Uterus (tissue), 4 donors: ENCODE data around the gene PGAM5. TPM values are rescaled to one million over a fixed set of nuclear protein-coding genes. Genes with fewer than 3 reads are reported as not detected.
"Not testable (repeated sequence)": the region's sequence is repeated elsewhere in the genome, so short reads cannot be mapped to it uniquely, and the experiment has no call there.

Experiments used
- DNase-seq, 2 donors: peaks; one replicate each; pipeline ENCODE4 v3.0.0-alpha.2; 2019 to 2020
- H3K27ac ChIP-seq, 2 donors: fragments of 200-600 bp; sonication (generic); 1 replicate in 1 of 2; 2 replicates in 1 of 2; pipeline ENCODE4 v1.5.1; 2016 to 2018
- H3K27me3 ChIP-seq, 2 donors: fragments of 200-600 bp; sonication (generic); one replicate each; pipeline ENCODE4 v1.5.1; 2018 to 2019; ENCODE audit warnings: control low read depth in 1 of 2
- H3K36me3 ChIP-seq, 2 donors: fragments of 200-600 bp; sonication (generic); one replicate each; pipeline ENCODE4 v1.5.1; 2019; ENCODE audit warnings: control low read depth in 1 of 2
- H3K4me1 ChIP-seq, 2 donors: fragments of 200-600 bp; sonication (generic); one replicate each; pipeline ENCODE4 v1.5.1; 2018 to 2019; ENCODE audit warnings: control low read depth in 1 of 2
- H3K4me3 ChIP-seq, 2 donors: fragments of 200-600 bp; sonication (generic); 1 replicate in 1 of 2; 2 replicates in 1 of 2; pipeline ENCODE4 v1.5.1; 2018 to 2019; ENCODE audit warnings: mild to moderate bottlenecking in 1 of 2
- H3K9me3 ChIP-seq, 2 donors: fragments of 200-600 bp; sonication (generic); one replicate each; pipeline ENCODE4 v1.5.1; 2019; ENCODE audit warnings: control low read depth in 1 of 2
- POLR2A ChIP-seq, 2 donors: fragments of 450-650 bp; IDR thresholded peaks; one replicate each; pipeline ENCODE4 v1.6.1; 2016; ENCODE audit warnings: antibody characterized with exemption in 2 of 2, mild to moderate bottlenecking in 1 of 2, moderate library complexity in 1 of 2
- intact Hi-C: fragments of 100-400 bp; cut with DNase I; formaldehyde crosslinking; loops from one replicate; pipeline ENCODE4 v1.15.1; 2023; ENCODE audit warnings: low total_unique reads
- total RNA-seq, 4 donors: library from RNA; depleted of rRNA in 3 of 4; stranded (reverse); fragments of >200 nt in 3 of 4; gene quantifications; one replicate each; pipeline versions ENCODE4 v1.1.0 to v1.2.4, GENCODE V29; 2014 to 2023
- TF ChIP-seq, protein P1 (sequence below), 4 experiments: fragments of 200-600 bp in 2 of 4; fragments of 450-650 bp in 2 of 4; sonication (generic) in 2 of 4; IDR thresholded peaks; one replicate each; pipeline ENCODE4 v1.5.1; 2016 to 2019; ENCODE audit warnings: antibody characterized with exemption in 4 of 4, mild to moderate bottlenecking in 2 of 4, moderate library complexity in 1 of 4
- donor health status: DM: yes; HTN: yes; CAD: no.

PGAM5 gene
- total RNA-seq, 4 donors from 2014 or later: 5.0 to 30.8 (median 19.4) TPM

DNA sequence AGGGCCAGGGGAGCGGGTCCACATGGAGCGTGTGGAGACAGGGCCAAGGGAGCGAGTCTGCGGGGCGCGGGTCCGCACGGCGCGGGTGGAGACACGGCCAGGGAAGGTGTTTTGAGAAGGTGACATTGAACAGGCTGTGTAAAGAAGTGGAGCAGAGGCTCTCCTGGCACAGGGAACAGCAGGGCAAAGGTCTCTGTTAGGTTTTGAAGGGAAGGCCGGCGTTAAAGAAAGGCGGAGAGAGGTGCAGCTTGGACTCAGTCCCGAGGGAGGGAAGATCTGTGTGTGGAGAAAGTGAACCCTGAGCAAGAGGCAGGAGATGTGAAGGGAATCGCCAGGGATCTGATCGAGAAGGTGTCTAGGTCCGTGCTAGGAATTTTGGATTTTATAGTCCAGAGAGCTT lies 21.4 kb upstream of the PGAM5 start:
- H3K4me3 ChIP-seq: no peak overlapping the region
- no peak for TF ChIP-seq POLR2A (IDR thresholded peaks at IDR 0.05)
- TF ChIP-seq, protein P1, sequence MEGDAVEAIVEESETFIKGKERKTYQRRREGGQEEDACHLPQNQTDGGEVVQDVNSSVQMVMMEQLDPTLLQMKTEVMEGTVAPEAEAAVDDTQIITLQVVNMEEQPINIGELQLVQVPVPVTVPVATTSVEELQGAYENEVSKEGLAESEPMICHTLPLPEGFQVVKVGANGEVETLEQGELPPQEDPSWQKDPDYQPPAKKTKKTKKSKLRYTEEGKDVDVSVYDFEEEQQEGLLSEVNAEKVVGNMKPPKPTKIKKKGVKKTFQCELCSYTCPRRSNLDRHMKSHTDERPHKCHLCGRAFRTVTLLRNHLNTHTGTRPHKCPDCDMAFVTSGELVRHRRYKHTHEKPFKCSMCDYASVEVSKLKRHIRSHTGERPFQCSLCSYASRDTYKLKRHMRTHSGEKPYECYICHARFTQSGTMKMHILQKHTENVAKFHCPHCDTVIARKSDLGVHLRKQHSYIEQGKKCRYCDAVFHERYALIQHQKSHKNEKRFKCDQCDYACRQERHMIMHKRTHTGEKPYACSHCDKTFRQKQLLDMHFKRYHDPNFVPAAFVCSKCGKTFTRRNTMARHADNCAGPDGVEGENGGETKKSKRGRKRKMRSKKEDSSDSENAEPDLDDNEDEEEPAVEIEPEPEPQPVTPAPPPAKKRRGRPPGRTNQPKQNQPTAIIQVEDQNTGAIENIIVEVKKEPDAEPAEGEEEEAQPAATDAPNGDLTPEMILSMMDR (IDR thresholded peaks at IDR 0.05): no peak
- peaks cover 0 to 12% of the 10 kb centered on the region in 2 donors for H3K4me1 ChIP-seq
- intact Hi-C loops: no loop called here
- no peaks in the 10 kb centered on the region for H3K27me3 ChIP-seq
- DNase-seq: no peak
- no peak overlapping the region for H3K27ac ChIP-seq
- H3K36me3 ChIP-seq: no peaks in the 10 kb centered on the region
- H3K9me3 ChIP-seq: no peaks in the 10 kb centered on the region

DNA sequence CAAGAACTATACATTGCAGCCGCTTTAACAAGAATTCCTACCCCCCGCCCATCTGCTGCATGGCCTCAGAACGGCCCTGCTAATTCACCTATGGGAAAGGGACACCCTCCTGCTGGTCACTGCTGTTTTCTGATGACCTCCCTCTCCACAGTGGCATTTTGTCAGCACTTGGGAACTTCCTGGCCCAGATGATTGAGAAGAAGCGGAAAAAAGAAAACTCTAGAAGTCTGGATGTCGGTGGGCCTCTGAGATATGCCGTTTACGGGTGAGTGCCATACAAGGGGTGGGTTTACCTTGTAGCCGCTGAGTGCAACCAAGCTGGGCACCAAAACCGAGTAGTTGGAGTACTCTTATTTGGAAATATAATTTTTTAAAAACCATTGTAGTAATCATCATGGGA lies 20.5 kb upstream of the PGAM5 start:
- intact Hi-C loops: no loop called here
- no peak for DNase-seq
- Histone ChIP-seq H3K27me3 (no peaks in the 10 kb centered on the region), H3K4me3 (no peak overlapping the region), H3K36me3 (no peaks in the 10 kb centered on the region), H3K9me3 (no peaks in the 10 kb centered on the region), H3K27ac (no peak overlapping the region), H3K4me1 (peaks cover 0 to 12% of the 10 kb centered on the region in 2 donors)
- TF ChIP-seq POLR2A (IDR thresholded peaks at IDR 0.05): no peak
- TF ChIP-seq, protein P1 (IDR thresholded peaks at IDR 0.05): no peak

DNA sequence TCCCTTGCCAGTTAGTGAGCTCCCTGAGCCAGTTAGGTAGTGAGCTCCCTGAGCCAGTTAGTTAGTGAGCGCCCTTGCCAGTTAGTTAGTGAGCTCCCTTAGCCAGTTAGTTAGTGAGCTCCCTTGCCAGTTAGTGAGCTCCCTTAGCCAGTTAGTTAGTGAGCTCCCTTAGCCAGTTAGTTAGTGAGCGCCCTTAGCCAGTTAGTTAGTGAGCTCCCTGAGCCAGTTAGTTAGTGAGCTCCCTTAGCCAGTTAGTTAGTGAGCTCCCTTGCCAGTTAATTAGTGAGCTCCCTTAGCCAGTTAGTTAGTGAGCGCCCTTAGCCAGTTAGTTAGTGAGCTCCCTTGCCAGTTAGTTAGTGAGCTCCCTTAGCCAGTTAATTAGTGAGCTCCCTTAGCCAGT lies 18.6 kb upstream of the PGAM5 start:
- DNase-seq, intact Hi-C loops, H3K4me3 ChIP-seq, H3K36me3 ChIP-seq, H3K9me3 ChIP-seq, H3K27ac ChIP-seq, H3K27me3 ChIP-seq, H3K4me1 ChIP-seq: not testable (repeated sequence)

DNA sequence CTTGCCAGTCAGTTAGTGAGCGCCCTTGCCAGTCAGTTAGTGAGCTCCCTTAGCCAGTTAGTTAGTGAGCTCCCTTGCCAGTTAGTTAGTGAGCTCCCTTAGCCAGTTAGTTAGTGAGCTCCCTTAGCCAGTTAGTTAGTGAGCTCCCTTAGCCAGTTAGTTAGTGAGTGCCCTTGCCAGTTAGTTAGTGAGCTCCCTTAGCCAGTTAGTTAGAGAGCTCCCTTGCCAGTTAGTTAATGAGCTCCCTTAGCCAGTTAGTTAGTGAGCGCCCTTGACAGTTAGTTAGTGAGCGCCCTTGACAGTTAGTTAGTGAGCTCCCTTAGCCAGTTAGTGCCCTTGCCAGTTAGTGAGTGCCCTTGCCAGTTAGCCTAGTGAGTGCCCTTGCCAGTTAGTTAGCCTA lies 15.8 kb upstream of the PGAM5 start:
- H3K4me1 ChIP-seq, H3K9me3 ChIP-seq, H3K27ac ChIP-seq, H3K36me3 ChIP-seq, H3K4me3 ChIP-seq, H3K27me3 ChIP-seq, intact Hi-C loops, DNase-seq: not testable (repeated sequence)

DNA sequence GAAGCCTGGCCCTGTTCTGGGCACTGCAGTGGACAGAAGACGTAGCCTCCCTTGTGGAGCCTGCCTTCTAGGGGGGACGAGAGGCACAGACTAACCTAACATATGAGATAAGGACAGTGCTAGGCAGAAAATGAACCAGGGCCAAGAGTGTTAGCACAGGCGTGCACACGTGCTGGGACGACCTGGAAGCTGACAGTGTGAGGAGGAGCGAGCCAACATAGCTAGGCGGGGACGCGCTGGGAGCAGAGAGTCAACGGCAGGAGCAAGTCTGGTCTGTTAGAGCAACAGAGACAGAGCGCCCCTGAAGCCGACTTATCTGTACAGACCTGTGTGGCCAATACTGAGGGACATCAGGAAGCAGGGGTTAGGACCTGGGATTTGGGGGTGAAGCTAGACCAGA lies 15.2 kb upstream of the PGAM5 start:
- H3K27me3 ChIP-seq: no peaks in the 10 kb centered on the region
- TF ChIP-seq, protein P1 (IDR thresholded peaks at IDR 0.05): no peak
- TF ChIP-seq POLR2A (IDR thresholded peaks at IDR 0.05): no peak
- intact Hi-C loops: no loop called here
- H3K36me3 ChIP-seq: no peaks in the 10 kb centered on the region
- H3K4me1 ChIP-seq: no peaks in the 10 kb centered on the region
- no peak for DNase-seq
- H3K27ac ChIP-seq: no peak overlapping the region
- H3K9me3 ChIP-seq: no peaks in the 10 kb centered on the region
- H3K4me3 ChIP-seq: no peak overlapping the region

DNA sequence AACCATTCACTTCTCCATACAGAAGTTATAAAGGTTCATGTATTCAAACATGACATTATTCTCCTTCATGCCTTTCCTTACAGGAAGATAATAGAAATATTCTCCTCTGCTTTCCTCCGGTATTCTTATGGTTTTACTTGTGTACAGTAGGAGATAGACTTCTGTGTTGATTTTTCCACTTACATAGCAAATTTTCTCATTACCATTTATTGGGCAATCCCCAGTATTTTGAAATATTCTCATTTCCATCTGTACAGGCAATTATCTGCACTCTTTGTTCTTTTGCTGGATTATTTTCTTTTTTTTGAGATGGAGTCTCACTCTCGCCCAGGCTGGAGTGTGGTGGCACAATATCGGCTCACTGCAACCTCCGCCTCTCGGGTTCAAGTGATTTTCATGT lies 12.3 kb upstream of the PGAM5 start:
- Histone ChIP-seq H3K4me3 (no peak overlapping the region), H3K9me3 (no peaks in the 10 kb centered on the region), H3K4me1 (no peaks in the 10 kb centered on the region), H3K36me3 (no peaks in the 10 kb centered on the region), H3K27me3 (no peaks in the 10 kb centered on the region), H3K27ac (no peak overlapping the region)
- TF ChIP-seq, protein P1 (IDR thresholded peaks at IDR 0.05): no peak
- no peak for TF ChIP-seq POLR2A (IDR thresholded peaks at IDR 0.05)
- DNase-seq: no peak
- intact Hi-C loops: no loop called here
